ENCODE data around the gene TSPAN4.

Gene TSPAN4

DNA sequence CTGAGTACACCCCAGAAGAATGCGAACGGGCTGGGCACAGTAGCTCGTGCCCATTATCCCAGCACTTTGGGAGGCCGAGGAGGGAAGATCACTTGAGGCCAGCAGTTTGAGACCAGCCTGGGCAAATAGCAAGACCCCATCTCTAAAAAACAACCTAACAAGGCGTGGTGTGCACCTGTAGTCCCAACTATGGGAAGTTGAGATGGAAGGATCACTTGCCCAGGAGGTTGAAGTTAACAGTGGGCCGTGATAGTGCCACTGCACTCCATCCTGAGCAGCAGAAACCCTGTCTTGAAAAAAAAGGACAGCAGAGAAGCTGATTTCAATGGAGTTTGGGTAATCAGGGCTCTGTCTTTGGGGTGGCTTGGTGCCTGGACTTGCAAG lies 29.6 kb upstream of the TSPAN4 start:
- no peak for DNase-seq (ENCODE audit: low read depth)
- TF ChIP-seq, protein P1, sequence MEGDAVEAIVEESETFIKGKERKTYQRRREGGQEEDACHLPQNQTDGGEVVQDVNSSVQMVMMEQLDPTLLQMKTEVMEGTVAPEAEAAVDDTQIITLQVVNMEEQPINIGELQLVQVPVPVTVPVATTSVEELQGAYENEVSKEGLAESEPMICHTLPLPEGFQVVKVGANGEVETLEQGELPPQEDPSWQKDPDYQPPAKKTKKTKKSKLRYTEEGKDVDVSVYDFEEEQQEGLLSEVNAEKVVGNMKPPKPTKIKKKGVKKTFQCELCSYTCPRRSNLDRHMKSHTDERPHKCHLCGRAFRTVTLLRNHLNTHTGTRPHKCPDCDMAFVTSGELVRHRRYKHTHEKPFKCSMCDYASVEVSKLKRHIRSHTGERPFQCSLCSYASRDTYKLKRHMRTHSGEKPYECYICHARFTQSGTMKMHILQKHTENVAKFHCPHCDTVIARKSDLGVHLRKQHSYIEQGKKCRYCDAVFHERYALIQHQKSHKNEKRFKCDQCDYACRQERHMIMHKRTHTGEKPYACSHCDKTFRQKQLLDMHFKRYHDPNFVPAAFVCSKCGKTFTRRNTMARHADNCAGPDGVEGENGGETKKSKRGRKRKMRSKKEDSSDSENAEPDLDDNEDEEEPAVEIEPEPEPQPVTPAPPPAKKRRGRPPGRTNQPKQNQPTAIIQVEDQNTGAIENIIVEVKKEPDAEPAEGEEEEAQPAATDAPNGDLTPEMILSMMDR (IDR thresholded peaks at IDR 0.05; ENCODE audit: low read length, missing control alignments), result no peak
- H3K4me3 ChIP-seq (replicated peaks; ENCODE audit: low read depth, low read length), result no peak overlapping the region

DNA sequence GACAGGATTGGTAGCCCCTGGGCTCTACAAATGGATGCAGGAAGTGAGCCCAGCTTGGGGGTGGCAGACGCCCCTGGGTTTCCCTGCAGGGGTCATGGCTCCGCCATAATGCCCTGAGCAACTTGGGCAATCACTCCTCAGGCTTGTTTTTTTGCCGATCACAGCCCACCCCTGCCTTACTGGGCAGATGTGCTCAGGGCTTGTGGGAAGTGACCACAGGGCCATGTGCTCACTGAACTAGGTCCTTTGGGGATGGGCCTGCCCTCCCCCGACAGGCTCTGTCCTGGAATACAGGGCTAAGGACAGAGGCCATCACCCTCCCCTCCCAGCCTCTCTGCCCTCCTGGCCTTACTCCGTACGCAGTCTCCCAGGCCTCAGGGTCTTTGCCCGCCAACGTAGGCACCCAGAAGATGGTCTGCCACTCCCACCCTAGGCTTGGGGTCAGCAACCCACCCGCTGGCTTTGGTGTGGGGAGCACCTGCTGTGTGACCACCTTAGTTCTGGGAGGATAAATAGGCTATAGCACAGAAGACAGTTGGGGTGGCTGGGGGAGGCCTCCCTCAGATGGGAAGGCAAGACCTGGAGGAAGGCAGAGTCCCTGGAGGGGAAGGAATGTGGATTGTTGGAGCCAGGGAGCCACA lies 29.1 kb upstream of the TSPAN4 start:
- H3K4me3 ChIP-seq (replicated peaks; ENCODE audit: low read depth, low read length), result no peak overlapping the region
- TF ChIP-seq, protein P1 (IDR thresholded peaks at IDR 0.05; ENCODE audit: low read length, missing control alignments), result no peak
- DNase-seq (ENCODE audit: low read depth), result no peak

DNA sequence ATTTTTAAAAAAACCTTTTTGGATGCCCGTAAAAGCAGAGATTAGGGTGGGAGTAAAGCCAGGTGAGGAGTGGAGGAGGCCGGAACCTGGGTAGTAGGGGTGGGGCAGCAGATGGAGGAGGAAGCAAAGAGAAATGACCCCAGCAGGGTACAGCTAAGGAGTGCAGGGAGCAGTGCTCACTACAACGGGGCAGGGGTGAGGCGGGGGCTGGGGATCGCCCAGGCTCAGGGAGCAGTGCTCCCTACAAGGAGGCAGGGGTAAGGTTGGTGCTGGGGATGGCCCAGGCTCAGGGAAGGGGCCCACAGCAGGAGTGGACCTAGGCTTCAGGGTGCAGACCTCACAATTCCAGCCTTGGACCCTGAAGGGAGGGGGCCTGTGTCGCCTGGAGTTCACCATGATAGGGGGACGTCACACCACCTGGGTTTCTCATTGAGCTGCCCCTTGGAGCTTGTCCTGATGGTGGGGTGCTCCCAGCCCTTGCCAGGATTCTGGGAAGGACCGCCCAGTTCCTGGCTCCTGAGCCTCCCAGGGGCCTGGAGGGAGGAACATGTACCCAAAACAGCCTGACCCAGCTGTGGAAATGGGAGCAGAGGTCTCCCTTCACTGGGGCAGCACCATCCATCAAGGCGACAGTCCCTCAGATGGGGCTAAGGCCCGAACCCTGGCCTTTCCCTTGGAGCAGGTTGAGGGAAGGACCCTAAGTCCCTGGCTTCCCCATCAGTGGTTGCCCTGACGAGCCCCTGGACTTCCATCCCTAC lies 26.8 kb upstream of the TSPAN4 start:
- DNase-seq (ENCODE audit: low read depth), result no peak
- TF ChIP-seq, protein P1 (IDR thresholded peaks at IDR 0.05; ENCODE audit: low read length, missing control alignments), result no peak
- H3K4me3 ChIP-seq (replicated peaks; ENCODE audit: low read depth, low read length), result no peak overlapping the region

DNA sequence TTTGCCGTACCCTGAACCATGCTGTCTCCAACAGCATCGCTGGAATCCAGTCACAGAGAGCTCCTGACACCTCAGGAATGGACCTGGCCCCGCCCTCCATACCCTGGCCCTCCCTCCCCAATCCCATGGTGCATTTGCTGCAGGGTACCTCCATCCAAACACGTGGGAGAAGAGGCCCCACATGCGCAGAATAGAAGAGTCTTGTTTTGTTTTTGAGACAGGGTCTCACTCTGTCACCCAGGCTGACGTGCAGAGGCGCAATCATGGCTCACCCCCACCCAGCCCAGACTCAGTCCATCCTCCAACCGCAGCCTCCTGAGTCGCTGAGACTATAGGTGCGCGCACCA lies 26.2 kb upstream of the TSPAN4 start:
- DNase-seq (ENCODE audit: low read depth), result no peak
- no peak overlapping the region for H3K4me3 ChIP-seq (replicated peaks; ENCODE audit: low read depth, low read length)
- TF ChIP-seq, protein P1 (IDR thresholded peaks at IDR 0.05; ENCODE audit: low read length, missing control alignments), result no peak

DNA sequence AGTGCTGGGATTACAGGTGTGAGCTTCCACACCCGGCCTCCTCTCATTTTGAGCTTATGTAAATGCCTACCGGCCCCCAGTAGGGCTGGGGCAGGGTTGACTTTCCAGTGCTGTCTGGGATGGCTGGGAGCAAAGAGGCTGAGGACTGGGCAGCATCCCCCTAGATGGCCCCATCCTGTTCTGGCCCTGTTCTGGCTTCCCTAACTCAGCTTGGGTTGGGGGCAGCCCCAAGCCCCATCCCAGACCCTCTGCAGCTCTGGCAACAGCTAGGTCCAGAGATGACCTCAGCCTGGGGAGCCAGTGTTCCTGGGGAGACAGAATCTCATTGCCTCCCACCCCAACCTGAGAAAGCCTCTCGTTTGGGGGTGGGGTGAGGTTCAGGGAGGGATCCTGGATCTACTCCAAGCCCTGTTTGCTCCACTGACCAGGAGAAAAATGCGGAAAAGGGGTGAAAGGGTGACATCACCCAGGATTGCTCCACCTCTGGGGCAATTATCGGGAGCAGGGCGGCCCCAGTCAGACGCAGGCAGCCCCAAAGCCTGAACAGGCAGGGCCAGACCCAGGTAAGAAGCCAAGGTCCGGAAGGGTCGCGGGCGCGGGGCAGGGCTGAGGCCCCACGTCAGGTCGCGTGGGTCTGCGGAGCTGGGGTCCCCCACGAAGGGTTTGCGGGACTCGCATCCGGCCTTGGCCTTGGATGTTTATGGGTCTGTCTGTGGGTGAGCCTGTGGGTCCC lies 24.1 kb upstream of the TSPAN4 start, which contains the start of gene PNPLA2:
TSS of gene PNPLA2 (plus strand) at position 519 of the 733 bp plus-strand sequence. CDS start 805 bp downstream, outside the sequence.
- TF ChIP-seq, protein P1 (IDR thresholded peaks at IDR 0.05; ENCODE audit: low read length, missing control alignments), result no peak
- peak within 1 kb of the TSS; percentile 70 for H3K4me3 ChIP-seq (replicated peaks; ENCODE audit: low read depth, low read length)
- peak; percentile 57 for DNase-seq (ENCODE audit: low read depth)

DNA sequence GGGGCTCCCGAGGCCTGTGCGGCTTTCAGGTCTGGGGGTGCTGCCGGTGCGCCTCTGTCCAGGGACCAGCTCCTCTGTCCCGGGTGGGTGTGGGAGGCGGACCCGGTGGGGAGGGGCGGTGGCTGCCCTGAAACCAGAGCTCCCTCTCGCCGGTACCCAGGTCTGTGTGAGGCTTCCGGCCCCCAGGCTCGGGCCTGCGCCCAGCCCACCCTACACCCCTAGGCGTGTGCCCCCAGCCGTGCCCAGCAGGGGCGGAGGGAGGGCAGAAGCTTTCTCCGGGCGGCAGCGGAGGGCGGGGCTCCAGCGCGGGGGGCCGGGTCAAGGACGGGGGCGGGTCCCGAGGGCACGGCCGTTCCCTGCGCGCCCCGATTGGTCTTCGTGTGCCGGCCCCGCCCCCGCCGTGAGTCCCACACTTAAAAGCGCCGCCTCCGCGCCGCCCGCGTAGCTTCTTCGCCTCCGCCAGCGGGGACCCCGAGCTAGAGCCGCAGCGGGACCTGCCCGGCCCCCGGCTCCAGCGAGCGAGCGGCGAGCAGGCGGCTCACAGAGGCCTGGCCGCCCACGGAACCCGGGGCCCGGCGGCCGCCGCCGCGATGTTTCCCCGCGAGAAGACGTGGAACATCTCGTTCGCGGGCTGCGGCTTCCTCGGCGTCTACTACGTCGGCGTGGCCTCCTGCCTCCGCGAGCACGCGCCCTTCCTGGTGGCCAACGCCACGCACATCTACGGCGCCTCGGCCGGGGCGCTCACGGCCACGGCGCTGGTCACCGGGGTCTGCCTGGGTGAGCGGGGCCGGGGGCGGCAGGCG lies 23.3 kb upstream of the TSPAN4 start:
- H3K4me3 ChIP-seq (replicated peaks; ENCODE audit: low read depth, low read length), result peak overlapping the region; percentile 70
- DNase-seq (ENCODE audit: low read depth), result peak; percentile 85
- TF ChIP-seq, protein P1 (IDR thresholded peaks at IDR 0.05; ENCODE audit: low read length, missing control alignments), result no peak
